NCI-H524 (cell line): ENCODE measurements around the gene PNP.

Experiments
- DNase-seq, 2 experiments: peaks; one replicate each; lab custom pipeline; 2025; lab: John Stamatoyannopoulos, UW

PNP gene

DNA sequence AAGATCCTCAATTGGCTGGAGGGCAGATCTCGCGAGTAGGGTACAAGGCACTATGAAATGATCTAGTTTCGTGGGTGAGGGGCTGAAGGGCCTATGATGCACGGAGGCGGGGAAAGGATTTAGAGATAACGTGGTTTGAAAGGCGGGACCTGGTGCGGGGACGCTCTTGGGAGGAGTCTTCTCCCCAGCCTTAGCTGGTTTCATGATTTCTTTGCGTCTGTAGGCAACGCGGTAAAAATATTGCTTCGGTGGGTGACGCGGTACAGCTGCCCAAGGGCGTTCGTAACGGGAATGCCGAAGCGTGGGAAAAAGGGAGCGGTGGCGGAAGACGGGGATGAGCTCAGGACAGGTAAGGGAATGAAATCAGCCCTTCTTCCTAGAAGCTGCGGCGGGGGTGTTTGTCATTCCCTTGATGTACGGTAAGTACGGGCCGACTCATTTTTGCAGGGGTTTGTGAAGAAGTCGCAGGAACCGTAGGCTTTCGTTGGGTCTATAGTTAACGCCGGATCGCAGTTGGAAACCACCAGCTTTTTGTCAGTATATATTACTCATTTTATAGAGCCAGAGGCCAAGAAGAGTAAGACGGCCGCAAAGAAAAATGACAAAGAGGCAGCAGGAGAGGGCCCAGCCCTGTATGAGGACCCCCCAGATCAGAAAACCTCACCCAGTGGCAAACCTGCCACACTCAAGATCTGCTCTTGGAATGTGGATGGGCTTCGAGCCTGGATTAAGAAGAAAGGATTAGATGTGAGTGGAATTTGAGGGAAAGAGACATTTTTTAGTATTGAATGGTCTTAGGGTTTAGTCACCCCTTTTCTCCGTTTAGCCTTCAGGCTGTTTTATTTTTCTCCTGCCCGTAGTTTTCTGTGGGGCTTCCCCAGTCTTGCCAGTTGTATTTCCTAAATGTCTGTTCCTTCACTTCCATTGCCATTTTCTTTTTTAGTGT is 13.6 kb upstream of the PNP start:
- DNase-seq: no peak

DNA sequence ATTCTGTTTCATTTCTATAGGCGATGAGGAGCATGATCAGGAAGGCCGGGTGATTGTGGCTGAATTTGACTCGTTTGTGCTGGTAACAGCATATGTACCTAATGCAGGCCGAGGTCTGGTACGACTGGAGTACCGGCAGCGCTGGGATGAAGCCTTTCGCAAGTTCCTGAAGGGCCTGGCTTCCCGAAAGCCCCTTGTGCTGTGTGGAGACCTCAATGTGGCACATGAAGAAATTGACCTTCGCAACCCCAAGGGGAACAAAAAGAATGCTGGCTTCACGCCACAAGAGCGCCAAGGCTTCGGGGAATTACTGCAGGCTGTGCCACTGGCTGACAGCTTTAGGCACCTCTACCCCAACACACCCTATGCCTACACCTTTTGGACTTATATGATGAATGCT is 12.2 kb upstream of the PNP start:
- no peak for DNase-seq

DNA sequence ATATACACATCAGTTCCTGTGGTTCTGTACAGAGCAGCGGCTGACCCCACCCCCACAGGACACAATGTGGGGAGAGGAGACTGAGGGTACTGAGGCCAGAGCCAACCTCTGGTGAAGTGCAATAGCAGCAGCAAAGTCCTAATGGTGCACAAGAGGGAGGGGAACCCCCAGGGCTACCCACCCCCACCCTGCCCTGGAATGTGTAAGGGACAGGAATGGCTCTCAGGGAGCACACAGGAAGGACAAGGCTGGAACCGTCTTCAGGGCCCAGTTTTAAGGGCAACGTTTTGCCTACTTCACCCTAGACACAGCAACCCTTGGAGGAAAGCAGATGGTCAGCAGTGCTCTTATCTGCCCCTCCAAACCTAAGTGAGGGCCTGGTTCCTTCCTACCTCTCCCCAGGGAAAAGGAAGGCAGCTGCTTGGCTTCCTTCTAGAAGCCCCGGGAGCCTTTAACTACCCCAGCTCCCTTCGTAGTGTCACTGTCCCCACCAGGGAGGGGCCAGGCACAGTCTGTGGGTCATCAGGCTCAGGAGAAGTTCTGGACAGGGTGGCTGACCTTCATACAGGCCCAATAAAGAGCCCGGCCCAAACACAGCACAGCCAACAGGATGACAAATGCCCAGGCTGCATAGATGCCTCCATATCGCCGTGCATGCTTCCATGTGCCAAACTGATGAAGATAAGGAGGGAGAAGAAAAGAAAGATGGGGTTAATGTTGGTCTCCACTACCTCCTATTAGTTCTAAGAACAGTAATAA is 11.0 kb upstream of the PNP start:
- peak; percentile 76 to 91 for DNase-seq

DNA sequence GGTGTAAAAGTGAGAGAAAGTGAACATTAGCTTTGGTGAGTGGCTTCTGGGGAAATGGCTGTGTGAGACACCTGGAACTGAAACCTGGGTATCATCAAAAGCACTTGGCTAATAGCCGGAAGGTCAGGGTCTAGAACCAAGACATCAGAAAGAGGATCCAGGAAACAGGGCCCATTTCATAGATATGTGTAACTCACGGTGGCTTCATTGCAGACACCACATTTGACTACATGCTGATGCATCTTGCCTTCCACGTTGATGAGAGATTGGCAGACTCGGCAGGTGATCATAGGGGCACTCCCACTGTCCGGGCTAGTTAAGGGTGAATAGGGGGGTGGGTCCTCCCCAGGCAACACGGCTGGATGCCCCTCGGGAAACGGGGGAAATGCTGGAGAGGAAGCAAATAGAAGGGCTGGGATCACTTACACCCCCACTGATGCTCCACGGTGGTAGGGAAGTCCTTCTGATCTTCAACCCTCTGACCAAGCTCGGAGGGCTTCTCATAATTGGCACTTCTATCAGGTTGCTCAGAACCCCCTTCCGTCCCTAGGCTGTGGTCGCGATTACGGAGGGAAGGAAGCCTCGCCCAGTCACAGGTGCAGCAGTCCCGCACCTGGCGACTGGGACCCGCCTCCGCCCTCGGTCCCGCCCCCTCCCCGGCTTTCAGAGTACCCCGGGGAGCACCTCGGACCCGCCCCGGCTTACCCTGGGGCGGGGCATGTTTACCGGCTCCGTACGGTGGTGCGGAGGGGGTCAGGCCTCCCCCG is 8.6 kb upstream of the PNP start:
- DNase-seq: peak in 1 of 2 experiments; percentile 37

DNA sequence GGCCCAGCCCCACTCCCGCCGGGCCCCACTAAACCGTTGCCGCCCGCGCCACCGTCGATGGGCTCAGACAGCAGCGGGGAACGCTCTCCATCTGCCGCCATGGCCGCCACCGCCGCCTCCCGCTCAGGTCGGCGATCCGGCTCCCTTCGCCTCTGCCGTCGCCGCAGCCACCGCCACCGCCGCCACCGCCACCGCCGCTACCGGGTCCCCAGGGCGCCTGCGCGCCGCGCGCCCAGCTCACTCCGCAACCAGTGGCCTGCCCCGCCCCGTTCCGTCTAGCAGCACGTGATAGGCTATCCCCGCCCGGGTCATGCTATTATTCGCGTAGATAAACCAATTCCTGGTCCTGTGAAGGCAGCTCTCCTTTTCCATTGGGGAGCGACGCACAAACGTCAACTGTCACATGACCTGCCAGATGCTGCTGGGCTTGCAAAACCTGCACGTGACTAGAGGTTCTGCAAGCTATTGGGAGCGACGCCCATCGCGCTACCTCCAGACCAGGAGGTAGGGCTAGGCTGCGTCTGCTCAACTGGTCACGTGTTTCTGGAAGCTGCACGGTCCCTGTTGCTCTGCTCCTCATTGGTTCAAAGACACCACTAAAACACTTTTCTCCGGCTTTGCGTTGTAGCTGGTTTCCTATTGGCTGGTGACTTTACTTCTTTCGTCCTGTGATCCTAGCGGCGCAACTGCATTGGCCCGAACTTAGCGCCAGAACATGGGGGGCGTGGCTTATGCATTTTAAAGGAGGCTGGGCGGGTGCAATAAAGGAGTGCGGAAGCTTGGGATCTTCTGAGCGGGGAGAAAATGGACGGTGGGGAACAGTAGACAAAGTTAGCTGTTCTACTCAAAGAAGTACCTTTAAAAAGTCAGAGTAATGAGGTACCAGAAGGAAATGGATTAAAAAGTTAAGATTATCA is 7.7 kb upstream of the PNP start, which contains the start of gene PIP4P1:
Gene PIP4P1 (minus strand): TSS at position 210 of the 917 bp plus-strand sequence. CDS start 109 bp downstream, at position 101.
- peak; percentile 100 for DNase-seq

DNA sequence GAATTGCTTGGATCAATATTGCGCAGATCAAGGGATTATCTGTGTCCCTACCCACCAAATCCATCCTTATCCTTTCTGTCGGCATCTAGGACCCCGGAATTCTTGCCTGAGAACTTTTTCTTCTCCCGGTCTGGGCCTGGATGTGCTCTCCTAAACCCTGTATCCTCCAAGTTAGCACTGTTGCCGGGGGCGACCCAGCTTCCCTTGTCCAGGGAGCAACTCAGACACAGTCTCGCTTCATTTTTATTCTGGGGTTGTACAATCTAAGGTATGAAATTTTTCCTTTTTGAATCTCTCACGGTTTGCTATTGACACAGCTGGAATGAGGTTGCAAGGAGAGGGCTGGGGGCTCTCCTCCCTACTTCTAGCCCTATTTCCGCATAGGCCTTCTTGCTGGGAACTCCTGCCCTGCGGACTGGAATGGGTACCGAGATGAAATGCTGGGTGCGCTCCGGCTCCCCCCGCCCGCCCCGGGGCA is 403 bp upstream of the PNP start:
- peak in 1 of 2 experiments; percentile 54 for DNase-seq

DNA sequence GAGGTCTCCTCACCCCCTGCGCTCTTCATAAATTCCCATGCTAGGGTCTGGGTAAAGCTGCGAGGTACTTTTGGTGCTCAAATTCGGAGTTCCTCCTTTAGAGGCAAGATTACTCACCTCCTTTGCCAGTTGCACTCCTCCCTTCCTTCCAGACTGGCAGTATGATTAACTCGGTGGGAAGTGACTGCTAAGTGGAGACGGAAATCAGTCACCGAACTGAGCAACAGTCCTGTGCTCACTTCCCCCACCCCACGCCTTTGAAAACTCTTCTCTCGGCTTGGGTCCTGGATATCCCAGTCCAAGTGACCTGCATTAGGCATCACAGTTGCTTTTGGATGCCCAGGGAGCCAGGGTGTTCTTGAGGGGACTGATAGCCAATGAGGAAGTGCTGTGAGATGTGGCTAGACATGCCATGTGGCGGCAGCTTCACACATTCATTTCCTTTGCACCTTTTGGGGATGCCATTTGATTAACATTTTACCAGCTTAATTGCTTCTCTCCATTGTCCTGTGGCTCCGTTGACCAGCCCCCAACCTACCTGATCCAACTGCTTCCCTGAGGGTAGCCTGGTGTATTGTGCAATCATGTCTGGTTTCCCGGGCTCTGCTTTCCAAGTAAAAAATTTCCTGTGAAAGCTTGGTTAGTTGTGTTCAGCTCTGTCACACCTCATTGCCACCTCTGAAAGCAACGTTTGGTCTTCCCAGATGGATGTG is 840 bp downstream of the PNP start:
- DNase-seq: peak; percentile 70 to 73

DNA sequence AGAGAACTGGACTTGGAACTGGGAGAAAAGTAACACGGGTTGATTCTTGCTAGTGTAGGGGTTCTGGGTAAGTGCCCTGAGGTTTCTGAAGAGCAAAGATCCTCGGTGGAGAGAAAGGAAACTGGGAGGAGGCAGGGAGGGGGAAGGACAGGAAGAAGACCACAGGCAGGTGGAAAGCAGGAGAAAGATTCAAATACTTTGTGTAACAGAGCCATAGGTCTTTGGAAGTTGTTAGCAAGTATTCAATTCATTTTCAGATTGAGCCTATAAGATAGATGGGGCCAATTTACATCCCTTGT is 1.3 kb downstream of the PNP start:
- peak; percentile 14 to 38 for DNase-seq

DNA sequence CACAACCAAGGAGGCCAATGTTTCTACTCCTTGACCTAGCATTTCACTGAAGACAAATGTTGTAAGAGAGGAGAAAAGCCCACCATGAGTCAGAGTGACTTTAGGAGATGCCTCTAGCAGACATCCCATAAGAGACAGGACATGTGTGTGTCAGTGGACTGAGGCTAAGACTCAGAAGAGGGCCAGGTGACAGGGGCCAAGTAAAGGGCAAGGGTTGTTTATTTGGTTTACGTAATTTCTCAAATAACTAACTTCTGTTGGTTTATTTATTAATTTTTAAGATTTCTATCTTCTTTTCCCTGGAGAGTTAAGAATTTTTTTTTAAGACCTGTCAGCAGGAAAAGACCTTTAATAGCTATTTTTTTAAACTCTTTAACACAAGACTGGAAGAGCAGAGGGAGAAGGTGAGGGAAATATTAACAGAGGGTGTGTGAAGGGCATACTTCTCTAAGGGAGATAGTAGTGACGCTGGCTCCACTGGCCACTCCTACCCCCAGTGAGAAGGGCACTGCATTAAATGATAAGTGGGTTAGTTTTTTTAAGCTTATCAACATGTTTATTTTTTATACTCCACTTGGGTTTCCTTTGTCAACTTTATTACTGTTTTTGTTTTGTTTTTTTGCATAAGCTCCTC is 3.4 kb downstream of the PNP start:
- no peak for DNase-seq

DNA sequence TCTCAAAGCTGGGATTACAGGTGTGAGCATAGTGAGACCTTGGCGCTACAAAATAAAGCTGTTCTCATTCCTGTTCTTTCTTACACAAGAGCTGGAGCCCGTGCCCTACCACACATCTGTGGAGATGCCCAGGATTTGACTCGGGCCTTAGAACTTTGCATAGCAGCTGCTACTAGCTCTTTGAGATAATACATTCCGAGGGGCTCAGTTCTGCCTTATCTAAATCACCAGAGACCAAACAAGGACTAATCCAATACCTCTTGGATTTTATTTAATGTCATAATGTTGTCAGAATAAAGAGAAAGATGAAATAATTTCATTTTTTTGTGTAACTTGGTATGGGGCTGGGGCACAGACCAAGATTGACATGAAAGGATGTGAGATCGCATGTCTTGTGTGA is 7.6 kb downstream of the PNP start:
- no peak for DNase-seq

DNA sequence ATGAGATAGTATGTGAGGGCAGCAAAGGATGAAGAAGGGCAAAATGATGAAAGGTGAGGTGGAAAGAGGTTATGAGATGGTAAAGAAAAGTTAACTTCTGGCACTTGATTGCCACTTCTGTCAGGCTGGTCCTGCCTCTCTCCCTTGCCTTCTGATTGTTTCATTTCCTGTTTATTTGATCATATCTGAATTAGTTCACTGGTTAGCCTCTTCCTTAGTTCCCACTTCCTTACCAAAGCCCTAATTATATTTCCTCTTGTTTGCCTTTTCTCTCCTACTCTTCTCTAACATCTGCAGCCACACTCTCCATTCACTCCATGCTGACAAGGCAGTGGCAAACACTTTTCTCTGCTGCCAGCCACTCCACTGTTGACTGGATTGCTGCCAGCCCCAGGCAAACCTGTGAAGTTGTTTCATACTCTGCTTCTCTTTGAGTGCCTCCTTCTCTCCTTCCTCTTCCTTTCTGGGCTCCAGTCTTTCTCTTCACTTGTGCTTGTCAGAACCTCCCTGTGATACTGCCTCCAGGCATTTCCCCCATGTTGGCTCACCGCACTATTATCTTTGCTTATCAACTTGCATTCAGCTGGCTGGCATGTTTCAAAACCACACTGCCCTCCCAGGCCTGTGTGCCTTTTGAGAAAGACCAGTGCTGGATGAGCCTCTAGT is 8.1 kb downstream of the PNP start:
- DNase-seq: no peak

DNA sequence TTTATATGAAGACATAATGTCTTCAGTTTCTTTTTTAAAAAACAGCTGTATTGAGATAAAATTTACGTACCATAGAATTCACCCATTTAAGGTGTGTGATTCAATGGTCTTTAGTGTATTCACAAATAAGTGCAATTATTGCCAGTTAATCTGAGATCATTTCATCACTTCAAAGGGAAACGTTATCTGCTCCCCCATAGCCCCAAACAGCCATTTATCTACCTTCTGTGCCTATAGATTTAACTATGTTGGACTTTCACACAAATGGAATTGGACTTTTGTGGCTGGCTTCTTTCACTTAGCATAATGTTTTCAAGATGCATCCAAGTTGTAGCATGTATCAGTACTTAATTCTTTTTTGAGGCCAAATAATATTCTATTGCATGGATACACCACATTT is 9.7 kb downstream of the PNP start:
- no peak for DNase-seq

DNA sequence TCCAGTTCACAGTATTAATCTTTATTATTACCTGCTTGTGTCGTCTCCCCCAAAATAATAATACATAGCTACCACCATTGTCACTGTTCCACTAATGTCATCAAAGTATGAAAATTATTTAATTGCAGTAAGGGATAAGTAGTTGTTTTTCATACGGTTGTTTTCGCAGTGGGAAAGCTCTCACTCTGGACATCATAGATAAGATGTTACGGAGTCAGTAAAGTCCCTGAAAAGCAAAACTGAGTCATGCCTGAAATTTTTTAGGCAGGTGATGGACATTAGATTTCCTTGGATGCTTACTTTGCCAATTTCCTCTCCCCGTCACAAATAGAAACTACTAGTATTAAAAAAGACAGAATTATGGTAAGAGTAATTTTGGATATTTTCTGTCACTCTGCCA is 13.2 kb downstream of the PNP start:
- no peak for DNase-seq

DNA sequence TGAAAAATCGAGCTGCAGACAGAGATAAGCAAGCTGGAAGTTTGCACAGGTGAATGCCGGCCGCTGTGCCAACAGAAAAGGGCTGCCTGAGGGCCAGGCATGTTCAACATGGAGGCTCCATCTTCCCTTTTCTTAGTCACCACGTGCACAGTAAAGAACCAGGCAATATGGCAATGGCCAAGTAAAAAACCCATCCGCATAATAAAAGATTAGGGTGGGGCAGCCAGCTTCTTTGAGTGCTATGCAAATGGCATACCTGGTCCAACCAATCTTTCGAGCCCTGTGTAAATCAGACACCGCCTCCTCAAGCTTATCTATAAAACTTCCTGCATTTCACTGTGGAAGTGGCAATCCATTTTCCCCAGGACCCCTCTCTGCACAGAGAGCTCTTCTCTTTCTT is 16.7 kb downstream of the PNP start:
- DNase-seq: no peak

DNA sequence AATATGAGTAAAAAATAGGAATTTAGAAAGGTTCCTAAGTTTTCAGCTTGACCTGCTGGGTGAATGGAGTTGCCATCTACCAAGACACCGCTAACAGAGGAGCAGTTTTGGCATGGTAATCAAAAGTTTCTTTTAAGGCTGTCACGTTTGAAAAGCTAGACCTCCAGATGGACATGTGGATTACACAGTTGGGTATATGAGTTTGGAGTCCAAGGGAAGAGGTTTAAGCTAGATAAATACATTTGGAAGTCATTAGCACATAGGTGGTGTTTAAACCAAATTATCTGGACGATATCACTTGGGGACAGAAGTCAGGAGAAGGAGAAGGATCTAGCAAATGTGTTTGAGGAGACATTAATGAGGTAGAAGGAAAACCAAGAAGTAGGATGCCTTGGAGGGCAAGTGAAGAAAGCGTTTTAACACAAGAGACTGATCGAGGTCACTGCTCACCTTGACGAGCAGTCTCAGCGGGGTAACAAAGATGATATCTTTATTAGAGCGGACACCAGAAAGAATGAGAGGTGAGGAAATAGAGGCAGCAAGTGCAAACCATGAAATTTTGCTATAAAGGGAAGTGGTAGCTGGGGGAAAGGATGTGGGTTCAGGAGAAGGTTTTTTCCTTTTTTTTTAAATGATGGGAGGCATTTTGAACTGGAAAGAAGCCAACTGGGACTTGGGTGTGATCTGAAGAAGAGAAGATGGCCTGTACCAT is 17.6 kb downstream of the PNP start:
- no peak for DNase-seq

DNA sequence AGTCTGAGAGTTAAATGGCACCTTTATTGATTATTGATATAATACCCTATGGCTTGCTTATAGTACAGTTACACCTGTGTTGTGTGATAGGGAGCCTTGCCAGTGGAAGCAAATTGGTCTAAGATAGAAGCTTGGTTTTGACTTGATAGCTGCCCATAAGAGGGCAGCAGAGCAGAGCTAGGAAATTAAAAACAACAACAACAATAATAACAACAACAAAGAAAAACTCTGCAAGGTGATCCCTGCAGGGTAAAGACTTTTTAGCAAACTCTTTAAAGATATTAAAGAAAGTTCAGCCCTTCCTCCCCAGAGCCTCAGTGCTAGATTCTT is 18.2 kb downstream of the PNP start:
- DNase-seq: no peak

DNA sequence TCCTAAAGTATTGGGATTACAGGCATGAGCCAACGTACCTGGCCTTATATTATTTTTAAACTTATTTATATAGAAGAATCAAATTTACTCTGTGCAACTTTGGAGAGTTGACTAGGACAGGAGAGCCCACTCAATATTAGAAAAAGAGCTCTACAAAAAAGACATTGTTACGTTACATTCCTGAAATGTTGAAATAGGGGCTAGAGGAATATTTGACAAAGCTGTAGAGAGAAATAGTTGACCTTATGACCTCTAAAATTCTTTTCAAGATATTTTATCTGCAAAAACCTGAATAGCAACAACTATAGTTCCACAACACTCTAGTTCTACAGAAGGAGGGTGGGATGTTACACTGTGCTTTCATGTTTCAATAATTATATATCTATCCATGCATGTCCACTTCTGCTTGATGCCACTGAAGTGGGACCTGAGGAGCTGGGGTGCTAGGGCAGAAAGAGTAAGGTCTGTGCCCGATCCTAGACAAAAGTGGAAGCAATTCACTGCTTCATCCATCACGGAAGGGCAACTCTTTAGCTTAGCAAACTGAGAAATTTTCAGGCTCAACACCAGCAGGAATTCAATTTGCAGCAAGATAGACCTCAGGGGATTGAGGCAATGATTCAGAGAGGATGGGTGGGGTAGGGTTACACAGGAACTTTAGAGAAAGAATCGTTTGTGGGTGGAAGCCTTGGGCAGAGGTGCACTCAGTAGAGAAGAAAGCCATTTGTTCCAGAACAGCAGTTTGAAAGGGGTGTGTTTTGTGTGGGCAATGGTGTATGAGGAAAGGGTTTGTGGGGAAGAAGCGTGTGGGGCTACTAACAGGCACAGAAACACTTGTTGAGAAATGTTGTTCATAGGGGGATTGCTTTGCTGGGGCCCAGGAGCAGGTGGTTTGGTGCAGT is 20.1 kb downstream of the PNP start:
- DNase-seq: no peak

DNA sequence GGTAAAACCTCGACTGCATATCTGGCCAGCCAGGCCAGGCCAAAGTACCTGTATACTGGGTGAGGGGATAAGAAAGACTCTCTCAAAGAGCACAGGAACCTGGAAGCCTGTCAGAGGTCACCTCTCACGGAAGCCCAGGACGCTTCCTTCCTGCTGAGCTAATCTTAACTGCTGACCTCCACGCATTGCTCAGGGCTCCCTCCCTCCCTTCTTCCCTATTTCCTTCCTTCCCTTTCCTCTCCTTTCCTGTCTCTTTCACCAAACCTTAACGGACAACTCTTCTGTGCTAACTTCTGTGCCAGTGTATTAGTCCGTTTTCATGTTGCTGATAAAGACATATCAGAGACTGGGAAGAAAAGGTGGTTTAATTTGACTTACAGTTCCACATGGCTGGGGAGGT is 21.4 kb downstream of the PNP start:
- DNase-seq: no peak
